Tibial nerve (tissue), 4 donors: ENCODE results near the gene ALAD.

Experiments used
- CTCF ChIP-seq, 5 experiments: fragments of 200-600 bp in 3 of 5; fragments of 450-650 bp in 2 of 5; sonication (generic) in 3 of 5; IDR thresholded peaks; one replicate each; pipeline ENCODE4 v1.5.1; 2016 to 2019; ENCODE audit warnings: antibody characterized with exemption in 5 of 5, mild to moderate bottlenecking in 3 of 5, moderate library complexity in 2 of 5
- EP300 ChIP-seq, 2 donors: sonication (generic); formaldehyde crosslinking; IDR thresholded peaks; one replicate each; pipeline ENCODE4 v1.6.1; 2017; ENCODE audit warnings: antibody characterized with exemption in 2 of 2, mild to moderate bottlenecking in 1 of 2
- POLR2A ChIP-seq, 2 donors: fragments of 450-650 bp; IDR thresholded peaks; one replicate each; pipeline ENCODE4 v1.6.1; 2017; ENCODE audit warnings: antibody characterized with exemption in 2 of 2, mild to moderate bottlenecking in 2 of 2, moderate library complexity in 2 of 2

GRCh38 chr9:113352411-113352810, 48.7 kb downstream of the ALAD start:
- no peak for TF ChIP-seq CTCF (IDR thresholded peaks at IDR 0.05)
- TF ChIP-seq POLR2A (IDR thresholded peaks at IDR 0.05) = no peak
- TF ChIP-seq EP300 (IDR thresholded peaks at IDR 0.05) = no peak
